ENCODE results near the gene CAMK1G.

DNA sequence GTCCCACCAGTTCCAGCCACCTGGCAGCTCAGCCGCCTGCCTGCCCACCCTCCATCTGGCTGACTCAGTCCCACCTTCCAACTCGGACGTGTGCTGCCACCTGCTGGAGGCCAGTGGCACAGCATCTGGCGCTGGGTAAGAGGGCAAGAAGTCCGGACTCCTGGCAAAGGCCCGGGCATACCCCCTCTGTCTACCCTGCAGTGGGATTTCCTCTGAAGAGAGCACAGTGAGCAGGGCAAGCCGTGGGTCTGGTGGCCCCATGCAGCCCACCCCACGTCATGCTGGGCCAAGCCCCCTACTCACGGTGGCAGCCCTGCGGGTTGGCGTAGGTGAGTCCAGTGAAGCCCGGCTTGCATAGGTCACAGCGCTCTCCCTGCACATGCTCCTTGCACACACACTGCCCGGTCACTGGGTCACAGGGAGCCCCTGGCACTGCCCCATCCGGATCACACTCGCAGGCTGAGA is 44.2 kb downstream of the CAMK1G start:
- TF ChIP-seq, protein P1, sequence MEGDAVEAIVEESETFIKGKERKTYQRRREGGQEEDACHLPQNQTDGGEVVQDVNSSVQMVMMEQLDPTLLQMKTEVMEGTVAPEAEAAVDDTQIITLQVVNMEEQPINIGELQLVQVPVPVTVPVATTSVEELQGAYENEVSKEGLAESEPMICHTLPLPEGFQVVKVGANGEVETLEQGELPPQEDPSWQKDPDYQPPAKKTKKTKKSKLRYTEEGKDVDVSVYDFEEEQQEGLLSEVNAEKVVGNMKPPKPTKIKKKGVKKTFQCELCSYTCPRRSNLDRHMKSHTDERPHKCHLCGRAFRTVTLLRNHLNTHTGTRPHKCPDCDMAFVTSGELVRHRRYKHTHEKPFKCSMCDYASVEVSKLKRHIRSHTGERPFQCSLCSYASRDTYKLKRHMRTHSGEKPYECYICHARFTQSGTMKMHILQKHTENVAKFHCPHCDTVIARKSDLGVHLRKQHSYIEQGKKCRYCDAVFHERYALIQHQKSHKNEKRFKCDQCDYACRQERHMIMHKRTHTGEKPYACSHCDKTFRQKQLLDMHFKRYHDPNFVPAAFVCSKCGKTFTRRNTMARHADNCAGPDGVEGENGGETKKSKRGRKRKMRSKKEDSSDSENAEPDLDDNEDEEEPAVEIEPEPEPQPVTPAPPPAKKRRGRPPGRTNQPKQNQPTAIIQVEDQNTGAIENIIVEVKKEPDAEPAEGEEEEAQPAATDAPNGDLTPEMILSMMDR (IDR thresholded peaks at IDR 0.05; ENCODE audit: poor library complexity, severe bottlenecking) = peak; percentile 97
- TF ChIP-seq TAF1 (IDR thresholded peaks at IDR 0.05; ENCODE audit: low read depth) (no peak), POLR2AphosphoS5 (IDR thresholded peaks at IDR 0.05) (no peak), EP300 (conservative IDR thresholded peaks at IDR 0.05; ENCODE audit: poor library complexity, severe bottlenecking) (no peak)
- TF ChIP-seq, protein P2, sequence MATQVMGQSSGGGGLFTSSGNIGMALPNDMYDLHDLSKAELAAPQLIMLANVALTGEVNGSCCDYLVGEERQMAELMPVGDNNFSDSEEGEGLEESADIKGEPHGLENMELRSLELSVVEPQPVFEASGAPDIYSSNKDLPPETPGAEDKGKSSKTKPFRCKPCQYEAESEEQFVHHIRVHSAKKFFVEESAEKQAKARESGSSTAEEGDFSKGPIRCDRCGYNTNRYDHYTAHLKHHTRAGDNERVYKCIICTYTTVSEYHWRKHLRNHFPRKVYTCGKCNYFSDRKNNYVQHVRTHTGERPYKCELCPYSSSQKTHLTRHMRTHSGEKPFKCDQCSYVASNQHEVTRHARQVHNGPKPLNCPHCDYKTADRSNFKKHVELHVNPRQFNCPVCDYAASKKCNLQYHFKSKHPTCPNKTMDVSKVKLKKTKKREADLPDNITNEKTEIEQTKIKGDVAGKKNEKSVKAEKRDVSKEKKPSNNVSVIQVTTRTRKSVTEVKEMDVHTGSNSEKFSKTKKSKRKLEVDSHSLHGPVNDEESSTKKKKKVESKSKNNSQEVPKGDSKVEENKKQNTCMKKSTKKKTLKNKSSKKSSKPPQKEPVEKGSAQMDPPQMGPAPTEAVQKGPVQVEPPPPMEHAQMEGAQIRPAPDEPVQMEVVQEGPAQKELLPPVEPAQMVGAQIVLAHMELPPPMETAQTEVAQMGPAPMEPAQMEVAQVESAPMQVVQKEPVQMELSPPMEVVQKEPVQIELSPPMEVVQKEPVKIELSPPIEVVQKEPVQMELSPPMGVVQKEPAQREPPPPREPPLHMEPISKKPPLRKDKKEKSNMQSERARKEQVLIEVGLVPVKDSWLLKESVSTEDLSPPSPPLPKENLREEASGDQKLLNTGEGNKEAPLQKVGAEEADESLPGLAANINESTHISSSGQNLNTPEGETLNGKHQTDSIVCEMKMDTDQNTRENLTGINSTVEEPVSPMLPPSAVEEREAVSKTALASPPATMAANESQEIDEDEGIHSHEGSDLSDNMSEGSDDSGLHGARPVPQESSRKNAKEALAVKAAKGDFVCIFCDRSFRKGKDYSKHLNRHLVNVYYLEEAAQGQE (IDR thresholded peaks at IDR 0.05; ENCODE audit: borderline replicate concordance) = no peak
